HEK293T (cell line): Measurements from ENCODE around the gene TEX51.

ENCODE experiments used
- CTCF ChIA-PET: fragments of 350-600 bp; formaldehyde crosslinking; extraction: SDS; loops from one replicate; lab custom pipeline; 2021; ENCODE audit warnings: antibody characterized with exemption, inconsistent platforms; lab: Yijun Ruan, JAX
- POLR2A ChIA-PET: fragments of 350-600 bp; formaldehyde crosslinking; extraction: SDS; loops from one replicate; lab custom pipeline; 2020; ENCODE audit warnings: antibody characterized with exemption, inconsistent platforms; lab: Yijun Ruan, JAX
- DNase-seq: peaks from one replicate; pipeline ENCODE4 v3.0.0; 2012; ENCODE audit warnings: mixed read lengths; ENCODE audit errors: extremely low spot score
- ARNT ChIP-seq: fragments of 450-650 bp; IDR thresholded peaks from 2 replicates; pipeline ENCODE4 v1.6.1; 2017; ENCODE audit warnings: mild to moderate bottlenecking
- BHLHE40 ChIP-seq: fragments of 450-650 bp; IDR thresholded peaks from 2 replicates; pipeline ENCODE4 v1.6.1; 2016; ENCODE audit warnings: mild to moderate bottlenecking, moderate library complexity, borderline replicate concordance
- CTBP1 ChIP-seq: fragments of 450-650 bp; IDR thresholded peaks from 2 replicates; pipeline ENCODE4 v1.6.1; 2016; ENCODE audit warnings: borderline replicate concordance
- ELF4 ChIP-seq: fragments of 450-650 bp; IDR thresholded peaks from 2 replicates; pipeline ENCODE4 v1.6.1; 2017; ENCODE audit warnings: antibody characterized with exemption
- FOXA1 ChIP-seq: fragments of 450-650 bp; IDR thresholded peaks from 2 replicates; pipeline ENCODE4 v1.6.1; 2016; ENCODE audit warnings: mild to moderate bottlenecking
- FOXK2 ChIP-seq: fragments of 450-650 bp; IDR thresholded peaks from 2 replicates; pipeline ENCODE4 v1.6.1; 2016; ENCODE audit warnings: mild to moderate bottlenecking
- FOXM1 ChIP-seq: fragments of 450-650 bp; IDR thresholded peaks from 2 replicates; pipeline ENCODE4 v1.6.1; 2017; ENCODE audit warnings: mild to moderate bottlenecking, borderline replicate concordance
- HDGF ChIP-seq: fragments of 450-650 bp; IDR thresholded peaks from 2 replicates; pipeline ENCODE4 v1.6.1; 2017; ENCODE audit warnings: antibody characterized with exemption, borderline replicate concordance
- L3MBTL2 ChIP-seq: fragments of 450-650 bp; conservative IDR thresholded peaks from 2 replicates; pipeline ENCODE4 v1.6.1; 2016; ENCODE audit warnings: mild to moderate bottlenecking
- LEF1 ChIP-seq: fragments of 450-650 bp; IDR thresholded peaks from 2 replicates; pipeline ENCODE4 v1.6.1; 2017; ENCODE audit warnings: mild to moderate bottlenecking, borderline replicate concordance
- NFRKB ChIP-seq: fragments of 450-650 bp; IDR thresholded peaks from 2 replicates; pipeline ENCODE4 v1.6.1; 2016; ENCODE audit warnings: mild to moderate bottlenecking, moderate library complexity
- SP1 ChIP-seq: fragments of 450-650 bp; IDR thresholded peaks from 2 replicates; pipeline ENCODE4 v1.6.1; 2017
- SUZ12 ChIP-seq: fragments of 450-650 bp; IDR thresholded peaks from 2 replicates; pipeline ENCODE4 v1.6.1; 2016; ENCODE audit warnings: mild to moderate bottlenecking
- TARDBP ChIP-seq: fragments of 450-650 bp; IDR thresholded peaks from 2 replicates; pipeline ENCODE4 v1.6.1; 2016
- ZNF384 ChIP-seq: fragments of 450-650 bp; IDR thresholded peaks from 2 replicates; pipeline ENCODE4 v1.6.1; 2016
- TF ChIP-seq, protein P1 (sequence below): fragments of 450-650 bp; IDR thresholded peaks from 2 replicates; pipeline ENCODE4 v1.6.1; 2016

TEX51 gene

GRCh38 chr2:126886211-126886915 lies 12.3 kb upstream of the TEX51 start:
- CTCF ChIA-PET = interaction anchor here (0.6 to 1.5 kb wide), 5 partner anchors 8 to 86 kb away, joined by 3 to 5 read pairs (median 3); no protein-coding TSS in a partner anchor
- DNase-seq = peak; percentile 89

DNA sequence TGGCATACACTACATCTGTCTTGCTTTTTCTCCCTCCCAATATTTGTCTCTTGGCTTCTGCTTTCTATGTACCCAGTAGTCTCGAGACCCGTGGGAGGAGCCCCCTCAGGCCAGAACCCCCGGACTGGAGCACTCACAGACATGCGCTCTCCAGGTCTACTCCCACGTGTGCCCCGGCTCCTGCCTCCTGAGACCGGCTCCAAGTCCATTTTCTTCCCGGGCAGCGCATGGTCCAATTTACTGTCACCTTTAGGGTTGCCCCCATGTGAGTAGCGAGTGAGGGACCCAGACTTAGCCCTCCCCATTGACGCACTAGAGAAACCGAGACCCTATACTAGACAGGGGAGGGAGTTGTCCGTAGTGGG lies 11.8 kb upstream of the TEX51 start:
- ChIA-PET POLR2A (no interaction called here), CTCF (interaction anchor here (0.7 to 1.5 kb wide), 3 partner anchors 8 to 85 kb away, joined by 3 to 5 read pairs (median 3); no protein-coding TSS in a partner anchor)
- no peak for TF ChIP-seq NFRKB
- DNase-seq = no peak

More at GRCh38 chr2:126886211-126886915, 12.3 kb upstream of the TEX51 start:
- POLR2A ChIA-PET = no interaction called here
- TF ChIP-seq, protein P1, sequence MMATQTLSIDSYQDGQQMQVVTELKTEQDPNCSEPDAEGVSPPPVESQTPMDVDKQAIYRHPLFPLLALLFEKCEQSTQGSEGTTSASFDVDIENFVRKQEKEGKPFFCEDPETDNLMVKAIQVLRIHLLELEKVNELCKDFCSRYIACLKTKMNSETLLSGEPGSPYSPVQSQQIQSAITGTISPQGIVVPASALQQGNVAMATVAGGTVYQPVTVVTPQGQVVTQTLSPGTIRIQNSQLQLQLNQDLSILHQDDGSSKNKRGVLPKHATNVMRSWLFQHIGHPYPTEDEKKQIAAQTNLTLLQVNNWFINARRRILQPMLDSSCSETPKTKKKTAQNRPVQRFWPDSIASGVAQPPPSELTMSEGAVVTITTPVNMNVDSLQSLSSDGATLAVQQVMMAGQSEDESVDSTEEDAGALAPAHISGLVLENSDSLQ = no peak
- TF ChIP-seq ELF4 (no peak), NFRKB (no peak), CTBP1 (no peak), ZNF384 (no peak), SUZ12 (no peak), LEF1 (no peak), FOXA1 (no peak), L3MBTL2 (no peak; the same call in none of the 2 replicates), BHLHE40 (no peak), FOXK2 (no peak), ARNT (no peak), FOXM1 (no peak), TARDBP (no peak), HDGF (no peak)

- no peak for DNase-seq
- CTCF ChIA-PET = interaction anchor here (1.0 kb wide), 1 partner anchor 111 kb away, joined by 3 read pairs; no protein-coding TSS in a partner anchor
- TF ChIP-seq LEF1 (no peak), ARNT (no peak), SUZ12 (no peak), NFRKB (no peak), TARDBP (no peak), CTBP1 (no peak), ZNF384 (no peak), ELF4 (no peak), FOXM1 (no peak), BHLHE40 (no peak), SP1 (no peak), FOXK2 (no peak), HDGF (no peak)
- TF ChIP-seq, protein P1 = no peak
- POLR2A ChIA-PET = no interaction called here
Measured at GRCh38 chr2:126887506-126887905, 11.2 kb upstream of the TEX51 start.

DNA sequence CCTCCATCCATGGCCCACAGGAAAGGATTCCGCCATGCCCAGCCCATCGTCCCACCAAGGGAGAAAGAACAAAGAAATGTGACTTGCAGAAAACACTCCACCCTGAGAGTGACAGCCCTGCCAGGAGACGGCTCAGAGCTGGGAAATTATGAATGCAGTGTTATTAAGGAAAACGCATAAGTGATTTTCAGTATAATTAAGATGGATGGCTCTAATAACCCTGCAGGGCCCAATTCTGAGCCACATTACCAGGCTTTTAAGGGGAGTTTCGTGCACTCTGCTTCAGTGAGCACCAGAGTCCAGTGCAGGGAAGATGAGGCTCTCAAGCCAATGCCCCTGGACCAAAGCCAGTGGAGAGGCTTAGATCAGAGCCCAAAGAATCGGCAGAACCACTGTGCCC lies 10.6 kb upstream of the TEX51 start:
- TF ChIP-seq ZNF384 = no peak
- TF ChIP-seq FOXM1 = no peak
- TF ChIP-seq LEF1 = no peak
- TF ChIP-seq, protein P1 = no peak
- no peak for TF ChIP-seq HDGF
- ChIA-PET POLR2A (no interaction called here), CTCF (interaction anchor here (0.6 to 1.0 kb wide), 2 partner anchors 57 to 112 kb away, joined by 3 read pairs; no protein-coding TSS in a partner anchor)
- DNase-seq = no peak

DNA sequence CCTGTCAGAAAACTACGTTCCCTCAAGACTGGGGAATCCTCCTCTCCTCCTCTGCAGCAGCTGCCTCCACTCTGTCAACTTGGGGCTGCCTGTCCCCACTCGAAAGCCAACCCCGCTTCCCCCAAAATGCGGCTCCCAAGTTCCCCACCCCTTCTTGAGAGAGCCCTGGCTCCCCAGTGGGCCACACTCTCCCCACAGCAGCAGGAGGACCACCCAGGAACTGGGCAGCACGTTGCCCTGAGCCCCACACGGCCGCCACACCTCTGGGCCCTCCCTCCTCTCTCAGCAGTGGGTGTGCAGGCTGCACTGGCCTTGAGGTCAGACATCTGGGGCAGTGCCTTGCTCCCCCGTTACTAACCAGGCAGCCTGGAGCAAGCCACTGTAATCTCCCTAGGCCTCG lies 9.6 kb upstream of the TEX51 start:
- CTCF ChIA-PET = no interaction called here
- TF ChIP-seq BHLHE40 (no peak), FOXK2 (no peak), L3MBTL2 (no peak), ELF4 (no peak), TARDBP (no peak), FOXA1 (no peak), ARNT (no peak), NFRKB (no peak), SP1 (no peak), SUZ12 (no peak), LEF1 (no peak), CTBP1 (no peak)
- POLR2A ChIA-PET = no interaction called here
- DNase-seq = no peak

DNA sequence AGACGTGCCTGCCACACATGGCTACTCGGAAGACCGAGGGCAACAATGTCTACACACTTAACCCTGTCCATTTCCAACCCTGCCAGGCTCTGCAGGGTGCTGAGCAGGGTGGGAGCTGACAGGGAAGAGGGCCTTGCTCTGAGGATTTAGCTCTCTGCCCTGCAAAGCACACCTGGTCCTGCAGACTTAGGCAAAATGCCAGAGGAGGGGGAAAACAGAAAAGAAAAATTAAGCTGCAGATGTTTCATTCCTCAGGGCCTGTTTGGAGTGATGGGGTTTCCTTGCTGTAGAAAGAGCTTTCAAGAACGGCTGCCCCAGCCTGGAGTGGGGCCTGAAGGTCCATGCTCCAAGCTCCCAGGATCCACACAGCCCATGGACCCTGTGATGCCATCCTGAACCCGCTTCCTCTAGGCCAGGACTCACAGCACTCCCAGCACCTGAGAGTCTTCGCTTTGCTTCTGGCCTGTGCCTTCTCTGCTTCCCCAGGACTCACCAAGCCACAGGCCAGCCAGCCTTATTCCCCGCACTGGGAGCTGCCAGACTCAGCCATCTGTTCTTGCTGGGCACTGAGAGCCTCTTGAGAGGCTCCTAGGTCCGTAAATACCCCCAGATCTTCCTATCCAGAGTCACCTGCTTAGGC lies 9.1 kb upstream of the TEX51 start:
- ChIA-PET CTCF (no interaction called here), POLR2A (no interaction called here)
- TF ChIP-seq LEF1 (no peak), ZNF384 (no peak)
- DNase-seq = no peak
